Body of pancreas (tissue), 4 donors: ENCODE measurements around the gene ANKH.

Experiments used
- CTCF ChIP-seq, 7 experiments: fragments of 450-650 bp in 4 of 7; fragments of 200-600 bp in 3 of 7; sonication (generic) in 3 of 7; IDR thresholded peaks; one replicate each; pipeline ENCODE4 v1.5.1; 2016 to 2019; ENCODE audit warnings: antibody characterized with exemption in 7 of 7
- POLR2A ChIP-seq, 3 donors: fragments of 450-650 bp; IDR thresholded peaks; one replicate each; pipeline ENCODE4 v1.6.1; 2016; ENCODE audit warnings: antibody characterized with exemption in 3 of 3, mild to moderate bottlenecking in 2 of 3

GRCh38 chr5:14708551-14708950 is 163.0 kb downstream of the ANKH start:
- TF ChIP-seq CTCF (IDR thresholded peaks at IDR 0.05), result no peak
- no peak for TF ChIP-seq POLR2A (IDR thresholded peaks at IDR 0.05)
